Prostate gland (tissue), 2 donors: Measurements from ENCODE around the gene TFAP2E. TPM values are rescaled to one million over a fixed set of nuclear protein-coding genes. Genes with fewer than 3 reads are reported as not detected.

Experiments
- DNase-seq: peaks from one replicate; pipeline ENCODE4 v3.0.0-alpha.2; 2019; ENCODE audit warnings: low spot score
- H3K27ac ChIP-seq, 2 donors: fragments of 200-600 bp; sonication (generic); 2 replicates each; pipeline ENCODE4 v1.5.1; 2017 to 2019
- H3K27me3 ChIP-seq: fragments of 200-600 bp; sonication (generic); replicated peaks from 2 replicates; pipeline ENCODE4 v1.5.1; 2019; ENCODE audit not compliant: insufficient read depth
- H3K36me3 ChIP-seq, 2 donors: fragments of 200-600 bp; sonication (generic); 1 replicate in 1 of 2; 2 replicates in 1 of 2; pipeline versions ENCODE4 v1.5.1 to v1.8.1; 2017 to 2019
- H3K4me1 ChIP-seq: fragments of 200-600 bp; sonication (generic); replicated peaks from 2 replicates; pipeline ENCODE4 v1.5.1; 2019
- H3K4me3 ChIP-seq, 2 donors: fragments of 200-600 bp; sonication (generic); 2 replicates each; pipeline ENCODE4 v1.5.1; 2017 to 2019
- H3K9me3 ChIP-seq: fragments of 200-600 bp; sonication (generic); 2 replicates; pipeline ENCODE4 v1.5.1; 2017
- CTCF ChIP-seq, 4 experiments: fragments of 200-600 bp in 2 of 4; fragments of 450-650 bp in 2 of 4; sonication (generic) in 2 of 4; IDR thresholded peaks; 1 replicate in 3 of 4; 2 replicates in 1 of 4; pipeline ENCODE4 v1.5.1; 2016 to 2019; ENCODE audit warnings: antibody characterized with exemption in 4 of 4, mild to moderate bottlenecking in 2 of 4, moderate library complexity in 2 of 4
- POLR2A ChIP-seq: fragments of 450-650 bp; IDR thresholded peaks from one replicate; pipeline ENCODE4 v1.6.1; 2016; ENCODE audit warnings: antibody characterized with exemption, mild to moderate bottlenecking
- POLR2AphosphoS5 ChIP-seq: sonication (generic); formaldehyde crosslinking; IDR thresholded peaks from one replicate; pipeline ENCODE4 v1.6.1; 2017; ENCODE audit warnings: antibody characterized with exemption
- WGBS: methylation state at CpG from one replicate; pipeline ENCODE4 v1.1.5; 2018; 5-methylcytosine and 5-hydroxymethylcytosine counted together
- intact Hi-C: fragments of 100-400 bp; cut with DNase I; formaldehyde crosslinking; loops from one replicate; pipeline ENCODE4 v1.14.2; 2022
- total RNA-seq, 2 donors: library from RNA; depleted of rRNA; stranded (reverse); fragments of >200 nt; gene quantifications; one replicate each; pipeline ENCODE4 v1.1.0, GENCODE V29; 2016

TFAP2E gene
- 1 to 10 TPM; 2.0 to 2.2 TPM for total RNA-seq

GRCh38 chr1:35573198-35574124 is at the start of gene TFAP2E:
Gene TFAP2E, plus strand, starts transcription at chr1:35573314. Its CDS starts 264 bp downstream, at chr1:35573578.
- Histone ChIP-seq H3K4me1 (peaks cover 7% of the 10 kb centered on the region), H3K27me3 (no peaks in the 10 kb centered on the region), H3K4me3 (peak within 1 kb of the TSS; percentile 36 to 43), H3K9me3 (no peaks in the 10 kb centered on the region), H3K36me3 (no peaks in the 10 kb centered on the region), H3K27ac (no peak within 1 kb of the TSS)
- peak; percentile 45 for TF ChIP-seq POLR2A
- no peak for TF ChIP-seq CTCF (IDR thresholded peaks at IDR 0.05)
- peak; percentile 63 for TF ChIP-seq POLR2AphosphoS5
- peak; percentile 60 for DNase-seq
- WGBS = 38% methylated on average over 56 of the region's 95 CpGs
- intact Hi-C loops = no loop called here

DNA sequence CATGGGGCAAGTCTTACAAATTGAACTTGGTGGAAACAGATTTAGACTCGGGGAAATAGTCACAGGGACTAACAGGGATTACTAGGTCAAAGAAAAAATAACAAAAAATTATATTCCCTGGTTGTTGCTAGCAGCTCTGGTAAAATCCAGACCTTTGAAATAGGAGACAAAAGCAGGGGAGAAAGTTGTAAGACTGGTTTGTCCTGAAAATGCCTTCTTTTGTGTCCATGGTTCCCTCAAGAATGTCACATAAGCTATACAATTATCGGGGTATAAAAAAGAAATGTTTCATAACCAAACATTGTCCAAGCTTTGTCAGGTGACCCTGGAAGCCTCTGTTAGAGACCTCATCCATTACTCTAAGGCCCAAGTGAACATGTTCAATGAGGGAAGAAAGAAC is 49.0 kb upstream of the TFAP2E start:
- no peaks in the 10 kb centered on the region for H3K4me1 ChIP-seq
- WGBS = 46% methylated on average over 2 of the region's 2 CpGs
- no peaks in the 10 kb centered on the region for H3K27me3 ChIP-seq
- intact Hi-C loops = no loop called here
- no peaks in the 10 kb centered on the region for H3K36me3 ChIP-seq
- H3K9me3 ChIP-seq = no peaks in the 10 kb centered on the region
- TF ChIP-seq CTCF (IDR thresholded peaks at IDR 0.05) = no peak
- TF ChIP-seq POLR2A = no peak
- TF ChIP-seq POLR2AphosphoS5 = no peak
- peak; percentile 17 for DNase-seq
- H3K27ac ChIP-seq = no peak overlapping the region
- H3K4me3 ChIP-seq = no peak overlapping the region

GRCh38 chr1:35530168-35530567 is 42.9 kb upstream of the TFAP2E start:
- intact Hi-C loops = no loop called here
- 78% methylated on average over 5 of the region's 5 CpGs for WGBS
- H3K36me3 ChIP-seq = no peaks in the 10 kb centered on the region

GRCh38 chr1:35530946-35531345 is 42.2 kb upstream of the TFAP2E start:
- Histone ChIP-seq H3K27ac (no peak overlapping the region), H3K4me3 (no peak overlapping the region), H3K4me1 (no peaks in the 10 kb centered on the region), H3K27me3 (no peaks in the 10 kb centered on the region), H3K36me3 (no peaks in the 10 kb centered on the region), H3K9me3 (no peaks in the 10 kb centered on the region)
- WGBS = 96% methylated on average over 2 of the region's 2 CpGs
- no peak for DNase-seq
- no peak for TF ChIP-seq POLR2A
- no peak for TF ChIP-seq CTCF (IDR thresholded peaks at IDR 0.05)
- no peak for TF ChIP-seq POLR2AphosphoS5
- intact Hi-C loops = no loop called here

More at GRCh38 chr1:35530168-35530567, 42.9 kb upstream of the TFAP2E start:
- H3K4me1 ChIP-seq = no peaks in the 10 kb centered on the region
- no peak overlapping the region for H3K4me3 ChIP-seq
- no peaks in the 10 kb centered on the region for H3K9me3 ChIP-seq
- no peaks in the 10 kb centered on the region for H3K27me3 ChIP-seq
- TF ChIP-seq CTCF (IDR thresholded peaks at IDR 0.05) (no peak), POLR2A (no peak), POLR2AphosphoS5 (no peak)
- no peak for DNase-seq
- H3K27ac ChIP-seq = no peak overlapping the region

GRCh38 chr1:35531368-35531767 is 41.7 kb upstream of the TFAP2E start:
- no peak for TF ChIP-seq POLR2AphosphoS5
- 86% methylated on average over 6 of the region's 6 CpGs for WGBS
- no peaks in the 10 kb centered on the region for H3K4me1 ChIP-seq
- H3K4me3 ChIP-seq = no peak overlapping the region
- no peak overlapping the region for H3K27ac ChIP-seq
- DNase-seq = no peak
- intact Hi-C loops = no loop called here
- no peaks in the 10 kb centered on the region for H3K9me3 ChIP-seq
- H3K27me3 ChIP-seq = no peaks in the 10 kb centered on the region
- no peaks in the 10 kb centered on the region for H3K36me3 ChIP-seq
